GM18498 (cell line): Measurements from ENCODE around the gene PIGZ.

Source experiments
- ATAC-seq: cut with Tn5 transposase; IDR thresholded peaks from one replicate; pipeline ENCODE4 v1.9.1; 2021; ENCODE audit warnings: mild to moderate bottlenecking, moderate library complexity; ENCODE audit not compliant: unreplicated experiment

PIGZ gene

GRCh38 chr3:196918968-196919367, 49.7 kb downstream of the PIGZ start:
- no peak for ATAC-seq

- ATAC-seq: no peak
These were observed 51.6 kb downstream of the PIGZ start for GRCh38 chr3:196916995-196917394.

GRCh38 chr3:196916221-196916620, 52.4 kb downstream of the PIGZ start:
- no peak for ATAC-seq

- ATAC-seq: no peak
These were observed 53.3 kb downstream of the PIGZ start for GRCh38 chr3:196915375-196915774.

GRCh38 chr3:196914866-196915265, 53.8 kb downstream of the PIGZ start:
- no peak for ATAC-seq

GRCh38 chr3:196903740-196904139, 64.9 kb downstream of the PIGZ start:
- no peak for ATAC-seq

- ATAC-seq: no peak
These were observed 66.3 kb downstream of the PIGZ start for GRCh38 chr3:196902296-196902695.

- ATAC-seq: no peak
These were observed 66.9 kb downstream of the PIGZ start for GRCh38 chr3:196901768-196902167.
